HG02642 (cell line): ENCODE measurements around the gene ZNF627.
"Not testable (repeated sequence)": the region's sequence is repeated elsewhere in the genome, so short reads cannot be mapped to it uniquely, and the experiment has no call there.

Source experiments
- ATAC-seq: cut with Tn5 transposase; IDR thresholded peaks from one replicate; pipeline ENCODE4 v1.9.1; 2021; ENCODE audit warnings: mild to moderate bottlenecking; ENCODE audit not compliant: unreplicated experiment, poor library complexity

Gene ZNF627

GRCh38 chr19:11597202-11598102 lies at the start of gene ZNF627:
Gene ZNF627 (plus strand): TSS chr19:11597483. CDS start chr19:11597628, 145 bp downstream.
- peak; percentile 99 for ATAC-seq

- no peak for ATAC-seq
Observed at GRCh38 chr19:11547929-11548700, 49.2 kb upstream of the ZNF627 start.

DNA sequence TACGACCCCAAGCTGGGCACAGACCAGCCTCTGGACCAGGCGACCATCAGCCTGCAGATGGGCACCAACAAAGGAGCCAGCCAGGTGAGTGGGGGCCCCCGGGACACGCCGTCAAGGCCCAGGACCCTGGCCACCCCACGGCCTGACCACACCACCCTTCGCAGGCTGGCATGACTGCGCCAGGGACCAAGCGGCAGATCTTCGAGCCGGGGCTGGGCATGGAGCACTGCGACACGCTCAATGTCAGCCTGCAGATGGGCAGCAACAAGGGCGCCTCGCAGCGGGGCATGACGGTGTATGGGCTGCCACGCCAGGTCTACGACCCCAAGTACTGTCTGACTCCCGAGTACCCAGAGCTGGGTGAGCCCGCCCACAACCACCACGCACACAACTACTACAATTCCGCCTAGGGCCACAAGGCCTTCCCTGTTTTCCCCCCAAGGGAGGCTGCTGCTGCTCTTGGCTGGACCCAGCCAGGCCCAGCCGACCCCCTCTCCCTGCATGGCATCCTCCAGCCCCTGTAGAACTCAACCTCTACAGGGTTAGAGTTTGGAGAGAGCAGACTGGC lies 47.8 kb upstream of the ZNF627 start:
- no peak for ATAC-seq

GRCh38 chr19:11550265-11550664 lies 47.0 kb upstream of the ZNF627 start:
- ATAC-seq, result no peak

DNA sequence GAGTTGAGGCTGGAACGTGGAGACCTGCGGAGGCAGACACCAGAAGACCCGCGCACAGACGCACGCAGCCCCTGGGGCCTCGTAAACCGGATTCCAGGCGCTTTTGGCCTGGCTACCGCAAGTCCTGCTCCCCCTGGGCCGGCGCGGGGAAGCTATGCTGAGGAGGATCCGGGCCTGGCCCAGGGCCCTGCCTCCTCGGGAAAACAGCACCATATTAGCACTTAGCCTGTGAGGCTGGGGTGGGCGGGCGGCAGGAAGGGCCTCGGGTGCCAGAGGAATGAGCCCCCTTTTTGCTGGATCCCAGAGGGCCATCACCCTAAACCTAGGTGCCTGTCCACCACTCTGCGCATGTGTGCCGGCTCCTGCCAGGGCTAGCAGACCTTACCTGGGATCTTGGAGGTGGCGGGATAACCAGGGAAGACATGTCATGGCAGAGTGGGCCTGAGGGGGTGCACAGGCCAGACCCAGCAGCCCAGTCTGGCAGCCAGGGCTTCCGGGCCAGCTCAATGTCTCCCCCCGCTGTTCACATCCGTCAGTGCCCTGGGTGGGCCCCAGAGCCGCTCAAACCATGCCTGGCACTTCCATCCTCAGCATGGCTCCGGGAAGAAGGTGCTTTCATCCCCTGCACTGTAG lies 45.6 kb upstream of the ZNF627 start:
- ATAC-seq, result no peak

DNA sequence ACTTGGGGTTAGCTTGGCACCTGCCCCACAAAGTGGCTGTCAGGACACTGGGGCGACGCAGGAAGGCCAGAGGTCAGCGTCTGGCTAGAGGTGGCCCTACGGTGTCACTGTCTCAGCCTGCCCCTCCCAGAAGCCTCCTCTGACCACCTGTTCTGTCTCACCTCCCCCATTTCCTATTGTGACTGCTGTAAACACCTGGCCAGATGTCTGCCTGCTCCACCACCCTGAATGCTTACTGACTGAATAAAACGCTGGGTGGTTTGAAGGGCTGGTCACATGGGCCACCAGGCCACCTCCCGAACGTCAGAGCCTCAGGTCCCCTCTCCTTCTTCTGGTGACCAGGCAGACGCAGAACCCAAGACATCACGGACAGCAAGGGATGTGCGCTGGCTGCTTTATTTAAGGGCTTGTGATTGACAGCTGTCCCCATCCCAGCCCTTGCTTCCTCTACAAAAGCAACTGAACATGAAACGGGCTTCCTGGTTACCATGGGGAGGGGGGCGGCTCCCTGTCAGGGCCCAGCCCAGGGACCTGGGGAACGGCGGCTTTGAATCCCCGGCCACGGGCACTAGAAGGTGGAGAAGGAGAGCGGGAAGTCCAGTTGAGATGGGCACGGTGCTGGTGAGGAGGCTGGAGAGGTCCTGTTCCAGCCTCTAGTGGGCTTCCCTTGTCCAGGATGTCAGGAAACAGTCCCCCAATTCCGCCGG lies 44.5 kb upstream of the ZNF627 start:
- no peak for ATAC-seq

- no peak for ATAC-seq
Observed at GRCh38 chr19:11554160-11554559, 43.1 kb upstream of the ZNF627 start.

GRCh38 chr19:11555246-11555645 lies 42.0 kb upstream of the ZNF627 start:
- no peak for ATAC-seq

- no peak for ATAC-seq
Observed at GRCh38 chr19:11556634-11557420, 40.5 kb upstream of the ZNF627 start.

GRCh38 chr19:11558881-11559828 lies 38.1 kb upstream of the ZNF627 start, which contains the start of gene ELOF1:
Gene ELOF1 (minus strand): TSS chr19:11559230. CDS start chr19:11554347, 4,883 bp downstream.
- peak; percentile 89 for ATAC-seq

GRCh38 chr19:11560404-11561051 lies 36.8 kb upstream of the ZNF627 start:
- ATAC-seq, result no peak

DNA sequence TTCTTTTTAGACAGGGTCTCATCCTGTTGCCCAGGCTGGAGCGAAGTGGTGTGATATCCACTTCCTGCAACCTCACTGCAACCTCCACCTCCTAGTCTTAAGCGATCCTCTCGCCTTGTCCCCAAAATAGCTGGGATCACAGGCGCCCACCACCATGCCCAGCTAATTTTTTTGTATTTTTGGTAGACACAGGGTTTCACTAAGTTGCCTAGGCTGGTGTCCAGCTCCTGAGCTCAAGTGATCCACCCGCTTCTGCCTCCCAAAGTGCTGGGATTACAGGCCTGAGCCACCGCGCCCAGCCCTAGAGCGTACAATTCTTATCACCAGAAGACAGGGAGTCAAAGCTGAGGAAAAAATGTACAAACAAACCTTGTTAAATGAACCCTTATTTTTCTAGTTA lies 33.8 kb upstream of the ZNF627 start:
- ATAC-seq, result no peak

- ATAC-seq, result not testable (repeated sequence)
Observed at GRCh38 chr19:11564082-11564807, 33.0 kb upstream of the ZNF627 start.

DNA sequence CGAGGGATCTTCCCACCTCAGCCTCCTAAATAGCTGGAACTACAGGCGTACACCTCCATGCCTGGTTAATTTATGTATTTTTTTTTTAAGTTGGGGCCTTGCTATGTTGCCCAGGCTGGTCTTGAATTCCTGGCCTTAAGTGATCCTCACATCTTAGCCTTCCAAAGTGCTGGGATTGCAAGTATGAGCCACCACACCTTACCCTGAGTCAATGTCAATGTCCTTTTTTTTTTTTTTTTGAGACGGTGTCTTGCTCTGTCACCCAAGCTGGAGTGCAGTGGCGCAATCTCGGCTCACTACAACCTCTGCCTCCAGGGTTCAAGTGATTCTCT lies 31.7 kb upstream of the ZNF627 start:
- not testable (repeated sequence) for ATAC-seq

DNA sequence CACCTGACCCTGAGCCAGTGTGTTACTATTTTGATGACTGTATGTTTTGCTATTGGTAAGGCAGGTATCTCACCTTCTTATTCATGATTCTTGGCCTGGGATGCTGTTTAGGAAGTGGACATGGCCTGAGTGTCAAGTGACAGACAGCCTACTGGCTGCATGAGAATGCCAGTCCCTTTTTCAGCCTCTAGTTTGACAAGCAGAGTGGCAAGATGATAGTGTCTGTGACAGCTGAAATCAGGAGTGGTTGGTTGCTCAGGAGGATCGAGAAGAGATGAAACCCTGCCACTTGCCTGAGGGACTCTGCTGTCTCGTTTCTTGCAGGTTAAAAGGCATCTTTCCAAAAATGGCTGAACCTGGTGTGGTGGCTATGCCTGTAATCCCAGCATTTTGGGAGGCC lies 31.1 kb upstream of the ZNF627 start:
- no peak for ATAC-seq

GRCh38 chr19:11570039-11570462 lies 27.2 kb upstream of the ZNF627 start:
- no peak for ATAC-seq

GRCh38 chr19:11573354-11573753 lies 23.9 kb upstream of the ZNF627 start:
- ATAC-seq, result not testable (repeated sequence)
